GM12872 (cell line): ENCODE measurements around the gene WDR7.

Source experiments
- TF ChIP-seq, protein P1 (sequence below): IDR thresholded peaks from 3 replicates; pipeline ENCODE4 v1.5.1; 2011; ENCODE audit warnings: low read depth, mild to moderate bottlenecking, low read length, moderate library complexity; ENCODE audit not compliant: insufficient read depth

The WDR7 gene

DNA sequence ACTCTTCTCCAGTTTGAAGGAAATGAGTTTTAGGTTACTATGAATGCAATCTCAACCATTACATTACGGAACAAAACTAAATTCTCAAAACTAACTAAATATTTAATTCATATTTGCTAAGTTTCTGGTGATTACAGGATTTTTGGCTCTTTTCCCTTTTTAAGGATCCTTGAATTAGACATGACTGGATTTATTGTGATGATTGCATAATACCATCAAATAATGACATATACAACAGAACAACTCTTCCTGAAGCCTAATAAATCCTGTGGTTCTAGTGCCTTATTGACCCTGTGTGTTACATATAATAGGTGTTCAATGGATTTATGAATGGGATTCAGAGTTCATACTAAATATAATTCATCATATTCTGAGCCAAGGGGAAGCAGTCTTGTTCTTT is 90.5 kb downstream of the WDR7 start:
- TF ChIP-seq, protein P1, sequence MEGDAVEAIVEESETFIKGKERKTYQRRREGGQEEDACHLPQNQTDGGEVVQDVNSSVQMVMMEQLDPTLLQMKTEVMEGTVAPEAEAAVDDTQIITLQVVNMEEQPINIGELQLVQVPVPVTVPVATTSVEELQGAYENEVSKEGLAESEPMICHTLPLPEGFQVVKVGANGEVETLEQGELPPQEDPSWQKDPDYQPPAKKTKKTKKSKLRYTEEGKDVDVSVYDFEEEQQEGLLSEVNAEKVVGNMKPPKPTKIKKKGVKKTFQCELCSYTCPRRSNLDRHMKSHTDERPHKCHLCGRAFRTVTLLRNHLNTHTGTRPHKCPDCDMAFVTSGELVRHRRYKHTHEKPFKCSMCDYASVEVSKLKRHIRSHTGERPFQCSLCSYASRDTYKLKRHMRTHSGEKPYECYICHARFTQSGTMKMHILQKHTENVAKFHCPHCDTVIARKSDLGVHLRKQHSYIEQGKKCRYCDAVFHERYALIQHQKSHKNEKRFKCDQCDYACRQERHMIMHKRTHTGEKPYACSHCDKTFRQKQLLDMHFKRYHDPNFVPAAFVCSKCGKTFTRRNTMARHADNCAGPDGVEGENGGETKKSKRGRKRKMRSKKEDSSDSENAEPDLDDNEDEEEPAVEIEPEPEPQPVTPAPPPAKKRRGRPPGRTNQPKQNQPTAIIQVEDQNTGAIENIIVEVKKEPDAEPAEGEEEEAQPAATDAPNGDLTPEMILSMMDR, result no peak

DNA sequence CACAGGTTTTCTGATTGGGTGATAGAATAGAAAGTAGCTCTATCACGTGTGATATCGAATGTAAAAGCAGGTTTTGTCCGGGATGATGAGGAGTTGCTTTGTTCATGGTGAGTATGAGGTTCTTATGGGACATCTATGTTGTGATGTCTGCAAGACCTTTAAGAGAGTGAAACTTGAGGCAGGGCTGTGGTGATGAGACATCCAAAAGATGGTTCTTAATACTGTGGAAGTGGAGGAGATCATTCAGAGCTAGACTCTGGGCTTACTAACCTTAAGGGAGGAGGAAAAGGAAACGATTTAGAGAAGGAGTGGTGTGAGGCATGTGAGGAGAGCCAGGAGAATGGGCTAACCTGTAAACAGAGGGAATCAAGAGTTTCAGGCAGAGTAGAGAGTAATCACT is 92.0 kb downstream of the WDR7 start:
- TF ChIP-seq, protein P1, result no peak

DNA sequence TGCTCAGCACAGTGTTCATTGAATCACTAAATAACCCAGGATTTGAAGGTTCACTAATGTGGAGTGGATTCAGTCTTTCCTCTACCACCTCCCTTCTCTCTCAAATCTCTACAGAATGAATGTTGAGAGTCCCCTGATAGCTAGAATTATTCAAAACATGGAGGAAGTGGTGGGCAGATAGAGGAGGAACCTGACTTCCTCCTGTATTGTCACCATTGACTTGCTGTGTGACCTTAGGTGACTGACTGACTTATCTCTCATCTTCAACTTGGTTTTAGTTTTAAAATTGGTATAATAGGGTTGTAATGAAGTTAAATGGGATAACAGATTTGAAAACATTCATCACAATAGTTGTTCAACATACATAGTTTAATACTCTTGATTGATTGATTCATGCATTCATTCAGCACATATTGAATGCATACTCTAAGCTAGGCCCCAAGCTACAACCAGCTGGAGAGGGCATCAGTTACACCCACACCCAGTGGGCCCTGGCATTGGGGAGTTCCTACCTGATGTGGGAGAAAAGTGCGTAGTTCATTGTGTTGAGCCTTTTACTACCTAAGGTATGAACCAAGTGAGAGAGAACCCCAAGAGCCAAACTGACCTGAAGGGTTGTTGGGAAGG is 96.0 kb downstream of the WDR7 start:
- TF ChIP-seq, protein P1, result no peak

DNA sequence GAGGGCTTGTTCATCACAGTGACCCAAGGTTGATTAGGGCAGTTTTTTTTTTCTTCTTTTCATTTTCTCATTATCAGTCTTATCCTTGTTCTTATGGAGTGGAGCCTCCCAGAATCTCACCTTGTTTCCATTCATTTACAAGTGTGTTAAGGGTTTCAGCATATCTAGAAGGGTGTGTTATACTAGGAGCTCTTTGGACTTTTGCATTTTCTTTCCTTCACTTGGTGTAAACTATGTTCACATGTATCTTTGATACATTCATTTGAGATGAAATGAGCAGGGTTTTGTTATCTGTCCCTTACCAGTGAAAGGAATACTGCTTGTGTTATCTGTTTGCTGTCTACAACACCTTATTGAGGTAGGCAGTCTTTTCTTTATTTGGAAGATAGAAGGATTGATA is 96.7 kb downstream of the WDR7 start:
- TF ChIP-seq, protein P1, result no peak

DNA sequence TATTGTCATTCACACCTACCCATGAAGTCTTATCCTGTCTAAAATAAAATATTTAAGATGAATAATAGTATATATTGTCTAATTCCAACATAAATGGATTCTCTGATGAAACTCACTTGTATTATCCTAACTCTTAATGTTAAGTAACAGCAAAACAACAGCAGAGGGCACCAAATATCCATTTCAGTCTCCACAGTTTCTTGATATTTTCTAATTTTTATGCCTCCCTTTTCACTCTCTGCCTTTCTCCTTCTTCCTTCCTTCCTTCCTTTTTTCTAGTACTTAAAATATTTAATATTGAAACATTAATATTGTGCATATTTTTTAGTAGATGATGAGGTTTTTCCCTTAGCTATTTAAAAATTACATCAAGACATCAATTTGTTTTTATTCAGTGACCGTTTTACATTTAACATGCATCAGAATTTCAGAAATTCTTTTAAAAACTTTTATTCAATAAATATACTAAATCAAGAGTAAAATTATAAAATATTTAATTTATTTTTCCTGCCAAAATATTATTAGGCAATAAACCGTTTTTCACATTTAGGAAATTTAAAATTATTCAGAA is 97.6 kb downstream of the WDR7 start:
- TF ChIP-seq, protein P1, result peak; percentile 45; the same call in 2 of the 3 replicates

DNA sequence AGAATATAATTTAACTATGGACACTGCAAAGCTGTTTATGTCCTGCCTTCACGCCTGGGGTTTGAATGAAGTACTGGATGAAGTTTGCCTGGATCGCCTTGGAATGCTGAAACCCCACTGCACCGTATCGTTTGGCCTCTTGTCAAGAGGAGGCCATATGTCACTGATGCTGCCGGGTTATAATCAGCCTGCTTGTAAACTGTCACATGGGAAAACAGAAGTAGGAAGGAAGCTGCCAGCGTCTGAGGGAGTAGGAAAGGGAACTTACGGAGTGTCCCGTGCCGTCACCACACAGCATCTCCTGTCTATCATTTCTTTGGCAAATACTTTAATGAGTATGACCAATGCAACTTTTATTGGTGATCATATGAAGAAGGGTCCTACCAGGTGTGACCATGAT is 105.8 kb downstream of the WDR7 start:
- TF ChIP-seq, protein P1, result no peak

DNA sequence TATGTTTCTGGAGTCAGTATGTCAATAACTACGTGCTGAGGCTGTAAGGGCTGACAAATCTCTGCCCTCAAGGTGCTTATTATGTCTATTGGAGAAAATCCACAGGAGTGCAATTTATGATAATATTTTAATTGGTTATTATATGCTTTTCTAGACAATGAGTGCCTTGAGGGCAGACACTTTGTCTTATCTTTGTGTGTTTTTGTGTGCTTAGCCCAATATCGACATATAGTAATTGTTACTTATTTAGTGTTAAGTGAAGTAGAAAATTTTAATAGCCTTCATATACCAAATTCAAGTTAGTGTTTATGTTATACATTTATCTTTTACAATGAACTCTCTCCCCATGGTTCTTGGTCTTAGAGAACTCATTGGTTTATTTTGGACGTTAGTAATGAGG is 118.9 kb downstream of the WDR7 start:
- TF ChIP-seq, protein P1, result no peak

DNA sequence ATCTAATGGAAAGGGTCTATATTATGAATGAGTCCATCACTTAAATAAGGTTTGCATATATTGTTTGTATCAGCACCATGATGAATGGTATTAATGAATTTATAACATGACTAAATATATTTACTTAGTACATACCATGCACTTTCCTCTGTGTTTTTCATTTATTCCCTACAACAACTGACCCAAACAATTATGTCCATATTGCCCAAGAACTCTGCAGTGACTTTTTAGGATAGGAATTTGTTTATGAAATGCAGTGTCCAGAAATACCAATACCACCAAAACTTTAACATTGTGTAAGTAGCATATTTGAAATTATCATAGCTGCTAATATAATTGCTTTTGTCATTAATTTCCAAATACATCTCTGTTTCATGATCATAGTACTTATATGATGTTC is 119.7 kb downstream of the WDR7 start:
- TF ChIP-seq, protein P1, result no peak
